CD4-positive, alpha-beta T cell (primary cell): ENCODE results near the gene PGM5. TPM values are rescaled to one million over a fixed set of nuclear protein-coding genes. Genes with fewer than 3 reads are reported as not detected.
A peak's percentile ranks its signal among the peaks of the same experiment; 100 is the strongest.

Experiments used
- ATAC-seq: fragments of 200-7000 bp; cut with Tn5 transposase; one replicate; pipeline ENCODE4 v1.10.0; 2022; ENCODE audit warnings: mild to moderate bottlenecking; ENCODE audit not compliant: poor library complexity
- CTCF ChIA-PET: fragments of 350-600 bp; sonication (Branson Sonifier 250); formaldehyde crosslinking; loops from one replicate; lab custom pipeline; 2021; ENCODE audit warnings: antibody characterized with exemption, inconsistent platforms; lab: Charles Lee
- POLR2A ChIA-PET: fragments of 350-600 bp; sonication (Branson Sonifier 250); formaldehyde crosslinking; loops from one replicate; lab custom pipeline; 2021; ENCODE audit warnings: antibody characterized with exemption, inconsistent platforms; lab: Charles Lee
- DNase-seq, 14 experiments: peaks; one replicate each; pipeline ENCODE4 v3.0.0-alpha.2; 2013 to 2020; ENCODE audit warnings: mixed read lengths in 2 of 14
- H3K27ac ChIP-seq, 2 donors: one replicate each; pipeline versions ENCODE4 v1.5.1 to v1.7.0; 2013; ENCODE audit warnings: low read length in 2 of 2, low read depth in 1 of 2, mild to moderate bottlenecking in 1 of 2
- H3K27me3 ChIP-seq, 2 experiments: 1 replicate in 1 of 2; 2 replicates in 1 of 2; pipeline versions ENCODE4 v1.6.1 to v1.7.0; 2013; ENCODE audit warnings: low read length in 2 of 2, control low read depth in 1 of 2, mild to moderate bottlenecking in 1 of 2, moderate library complexity in 1 of 2; ENCODE audit not compliant: insufficient read depth in 2 of 2, control insufficient read depth in 1 of 2
- H3K36me3 ChIP-seq: one replicate; pipeline ENCODE4 v1.6.1; 2013; ENCODE audit warnings: low read length, control low read depth; ENCODE audit not compliant: insufficient read depth
- H3K4me1 ChIP-seq: one replicate; pipeline ENCODE4 v1.6.1; 2013; ENCODE audit warnings: low read length, control low read depth; ENCODE audit not compliant: insufficient read depth
- H3K4me3 ChIP-seq: one replicate; pipeline ENCODE4 v1.5.1; 2013; ENCODE audit warnings: mild to moderate bottlenecking, low read length, moderate library complexity
- H3K9me3 ChIP-seq, 2 experiments: 1 replicate in 1 of 2; 2 replicates in 1 of 2; pipeline versions ENCODE4 v1.6.1 to v1.7.0; 2013; ENCODE audit warnings: low read length in 2 of 2, mild to moderate bottlenecking in 2 of 2, control low read depth in 1 of 2, moderate library complexity in 1 of 2; ENCODE audit not compliant: control insufficient read depth in 1 of 2, insufficient read depth in 1 of 2
- H3K27ac Mint-ChIP-seq: one replicate; pipeline ENCODE4 v1.8.0; 2020; ENCODE audit warnings: mixed read lengths
- H3K27me3 Mint-ChIP-seq: one replicate; pipeline ENCODE4 v1.8.0; 2021; ENCODE audit warnings: mixed read lengths
- H3K36me3 Mint-ChIP-seq: one replicate; pipeline ENCODE4 v1.8.0; 2021; ENCODE audit warnings: low read depth, mixed read lengths
- H3K4me1 Mint-ChIP-seq: one replicate; pipeline ENCODE4 v1.8.0; 2021; ENCODE audit warnings: low read depth, mixed read lengths
- H3K4me3 Mint-ChIP-seq: one replicate; pipeline ENCODE4 v1.8.0; 2020; ENCODE audit warnings: mild to moderate bottlenecking, mixed read lengths
- H3K9me3 Mint-ChIP-seq: one replicate; pipeline ENCODE4 v1.8.0; 2020; ENCODE audit warnings: mixed read lengths
- CTCF ChIP-seq: fragments of 200-600 bp; IDR thresholded peaks from one replicate; pipeline ENCODE4 v1.8.0; 2022; ENCODE audit warnings: antibody characterized with exemption, mild to moderate bottlenecking
- intact Hi-C, 2 experiments: fragments of 100-400 bp; cut with DNase I in 1 of 2; cut with micrococcal nuclease in 1 of 2; formaldehyde crosslinking; loops; one replicate each; pipeline versions ENCODE4 v1.15.1 to v1.9.0; 2023 to 2025; cut with DNase I, micrococcal nuclease
- total RNA-seq, 174 experiments: library from RNA in 2 of 174; stranded (reverse) in 2 of 174; gene quantifications; one replicate each; pipeline ENCODE4 v1.2.3 and lab custom pipeline; 2021 to 2026

The PGM5 gene
- total RNA-seq, 2 experiments from 2014 or later: not detected

GRCh38 chr9:68500457-68501381, 144.3 kb downstream of the PGM5 start:
- Histone ChIP-seq H3K27ac (no peak overlapping the region), H3K27me3 (no peaks in the 10 kb centered on the region), H3K4me1 (no peaks in the 10 kb centered on the region), H3K36me3 (no peaks in the 10 kb centered on the region), H3K4me3 (no peak overlapping the region), H3K9me3 (no peaks in the 10 kb centered on the region)
- ATAC-seq (no peak), DNase-seq (no peak)
- POLR2A ChIA-PET: no interaction called here
- no peak overlapping the region for H3K27ac Mint-ChIP-seq
- no peaks in the 10 kb centered on the region for H3K36me3 Mint-ChIP-seq
- H3K4me1 Mint-ChIP-seq: no peaks in the 10 kb centered on the region
- CTCF ChIA-PET: no interaction called here
- no peak overlapping the region for H3K4me3 Mint-ChIP-seq
- no peaks in the 10 kb centered on the region for H3K9me3 Mint-ChIP-seq
- no peaks in the 10 kb centered on the region for H3K27me3 Mint-ChIP-seq
- TF ChIP-seq CTCF: no peak
- intact Hi-C loops: loop anchor here in 1 of 2 experiments (10.0 kb wide), 1 partner anchor 56 kb away; no protein-coding TSS in a partner anchor

GRCh38 chr9:68502279-68502678, 145.9 kb downstream of the PGM5 start:
- DNase-seq (no peak), ATAC-seq (no peak)
- Histone ChIP-seq H3K36me3 (no peaks in the 10 kb centered on the region), H3K27ac (no peak overlapping the region), H3K4me3 (no peak overlapping the region), H3K27me3 (no peaks in the 10 kb centered on the region), H3K9me3 (no peaks in the 10 kb centered on the region), H3K4me1 (no peaks in the 10 kb centered on the region)
- H3K27me3 Mint-ChIP-seq: no peaks in the 10 kb centered on the region
- H3K4me1 Mint-ChIP-seq: no peaks in the 10 kb centered on the region
- no peaks in the 10 kb centered on the region for H3K9me3 Mint-ChIP-seq
- H3K4me3 Mint-ChIP-seq: no peak overlapping the region
- H3K27ac Mint-ChIP-seq: no peak overlapping the region
- no peak for TF ChIP-seq CTCF
- ChIA-PET POLR2A (no interaction called here), CTCF (no interaction called here)
- H3K36me3 Mint-ChIP-seq: no peaks in the 10 kb centered on the region
- intact Hi-C loops: loop anchor here in 1 of 2 experiments (10.0 kb wide), 1 partner anchor 57 kb away; no protein-coding TSS in a partner anchor

- Mint-ChIP-seq H3K27ac (no peak overlapping the region), H3K36me3 (no peaks in the 10 kb centered on the region), H3K4me3 (no peak overlapping the region), H3K27me3 (peaks cover 5% of the 10 kb centered on the region), H3K9me3 (no peaks in the 10 kb centered on the region), H3K4me1 (no peaks in the 10 kb centered on the region)
- Histone ChIP-seq H3K4me1 (no peaks in the 10 kb centered on the region), H3K27ac (no peak overlapping the region), H3K36me3 (no peaks in the 10 kb centered on the region), H3K9me3 (no peaks in the 10 kb centered on the region), H3K27me3 (no peaks in the 10 kb centered on the region), H3K4me3 (no peak overlapping the region)
- ChIA-PET POLR2A (no interaction called here), CTCF (no interaction called here)
- ATAC-seq: no peak
- no peak for TF ChIP-seq CTCF
- peak in 3 of 14 experiments; percentile 6 to 27 (median 14) for DNase-seq
- intact Hi-C loops: loop anchor here in 1 of 2 experiments (10.0 kb wide), 1 partner anchor 61 kb away; no protein-coding TSS in a partner anchor
Observed at GRCh38 chr9:68505681-68506409, 149.4 kb downstream of the PGM5 start.
